HUES48 (cell line): ENCODE results near the gene KIAA1328.
"Not testable (repeated sequence)": the region's sequence is repeated elsewhere in the genome, so short reads cannot be mapped to it uniquely, and the experiment has no call there.

Experiments
- H3K27ac ChIP-seq: one replicate; pipeline ENCODE4 v1.7.0; 2013; ENCODE audit warnings: low read depth, low read length, inconsistent platforms
- H3K27me3 ChIP-seq: 2 replicates; pipeline ENCODE4 v1.6.1; 2013; ENCODE audit warnings: mild to moderate bottlenecking, low read length; ENCODE audit not compliant: control insufficient read depth, insufficient read depth
- H3K36me3 ChIP-seq: 2 replicates; pipeline ENCODE4 v1.6.1; 2013; ENCODE audit warnings: low read length; ENCODE audit not compliant: control insufficient read depth, insufficient read depth
- H3K4me1 ChIP-seq: 2 replicates; pipeline ENCODE4 v1.6.1; 2013; ENCODE audit warnings: mild to moderate bottlenecking, low read length; ENCODE audit not compliant: control insufficient read depth, insufficient read depth
- H3K4me3 ChIP-seq: 2 replicates; pipeline ENCODE4 v1.5.1; 2013; ENCODE audit warnings: mild to moderate bottlenecking, low read depth, low read length
- H3K9ac ChIP-seq: 2 replicates; pipeline ENCODE4 v1.6.1; 2013; ENCODE audit warnings: mild to moderate bottlenecking, low read depth, low read length, moderate library complexity
- H3K9me3 ChIP-seq: 2 replicates; pipeline ENCODE4 v1.6.1; 2013; ENCODE audit warnings: low read length; ENCODE audit not compliant: control insufficient read depth, insufficient read depth

The KIAA1328 gene

DNA sequence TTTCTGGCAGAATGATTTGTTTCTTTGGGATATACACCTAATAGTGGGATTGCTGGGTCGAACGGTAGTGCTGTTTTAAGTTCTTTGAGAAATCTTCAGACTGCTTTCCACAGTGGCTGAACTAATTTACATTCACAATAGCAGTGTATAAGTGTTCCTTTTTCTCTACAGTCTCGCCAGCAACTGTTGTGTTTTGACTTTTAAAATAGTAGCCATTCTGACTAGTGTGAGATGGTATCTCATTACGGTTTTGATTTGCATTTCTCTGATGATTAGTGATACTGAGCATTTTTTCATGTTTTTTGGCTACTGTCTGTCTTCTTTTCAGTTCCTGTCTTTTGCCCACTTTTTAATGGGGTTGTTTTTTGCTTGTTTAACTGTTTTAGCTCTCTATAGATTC, 306.2 kb downstream of the KIAA1328 start:
- Histone ChIP-seq H3K27me3 (no peaks in the 10 kb centered on the region), H3K27ac (no peak overlapping the region), H3K36me3 (no peaks in the 10 kb centered on the region), H3K9ac (no peak overlapping the region), H3K4me1 (peaks cover 13% of the 10 kb centered on the region), H3K9me3 (no peaks in the 10 kb centered on the region), H3K4me3 (no peak overlapping the region)

DNA sequence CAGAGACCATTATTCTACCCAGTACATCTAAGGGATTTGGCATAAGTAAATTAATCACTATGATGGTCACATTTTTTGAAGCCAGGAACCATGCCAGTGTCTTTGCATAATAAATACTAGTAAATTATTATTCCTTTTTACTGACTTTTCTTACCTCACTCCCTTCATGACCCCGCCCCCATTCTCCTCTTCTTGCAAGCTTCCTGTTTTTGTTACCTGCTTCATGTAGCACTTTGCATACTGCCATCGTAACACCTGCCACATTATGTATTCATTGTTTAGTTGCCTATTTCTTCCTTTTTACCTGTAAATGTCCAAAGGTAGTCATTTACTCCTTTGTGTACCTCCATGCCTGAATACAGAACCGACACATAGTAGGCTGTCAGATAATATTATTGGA, 309.5 kb downstream of the KIAA1328 start:
- H3K27me3 ChIP-seq = no peaks in the 10 kb centered on the region
- no peak overlapping the region for H3K27ac ChIP-seq
- no peak overlapping the region for H3K4me3 ChIP-seq
- peaks cover 25% of the 10 kb centered on the region for H3K4me1 ChIP-seq
- H3K36me3 ChIP-seq = no peaks in the 10 kb centered on the region
- no peak overlapping the region for H3K9ac ChIP-seq
- H3K9me3 ChIP-seq = no peaks in the 10 kb centered on the region

- H3K27me3 ChIP-seq = no peaks in the 10 kb centered on the region
- no peak overlapping the region for H3K9ac ChIP-seq
- H3K36me3 ChIP-seq = no peaks in the 10 kb centered on the region
- peaks cover 25% of the 10 kb centered on the region for H3K4me1 ChIP-seq
- no peak overlapping the region for H3K4me3 ChIP-seq
- H3K9me3 ChIP-seq = no peaks in the 10 kb centered on the region
- H3K27ac ChIP-seq = no peak overlapping the region
Measured at GRCh38 chr18:37139876-37140275, 310.9 kb downstream of the KIAA1328 start.

DNA sequence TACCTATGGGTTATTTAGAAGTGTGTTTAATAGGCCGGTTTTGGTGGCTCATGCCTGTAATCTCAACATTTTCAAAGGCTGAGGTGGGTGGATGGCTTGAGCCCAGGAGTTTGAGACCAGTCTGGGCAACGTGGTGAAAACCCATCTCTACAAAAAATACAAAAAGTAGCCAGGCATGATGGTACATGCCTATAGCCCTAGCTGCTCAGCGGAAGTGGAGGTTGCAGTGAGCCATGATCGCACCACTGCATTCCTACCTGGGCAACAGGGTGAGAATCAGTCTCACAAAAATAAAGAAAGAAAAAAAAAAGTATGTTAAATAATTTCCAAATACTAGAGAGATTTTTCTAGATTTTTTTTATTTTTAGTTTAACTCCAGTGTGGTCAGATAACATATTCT, 316.0 kb downstream of the KIAA1328 start:
- Histone ChIP-seq H3K27ac (no peak overlapping the region), H3K4me3 (no peak overlapping the region), H3K27me3 (no peaks in the 10 kb centered on the region), H3K4me1 (peaks cover 14% of the 10 kb centered on the region), H3K9ac (no peak overlapping the region), H3K9me3 (no peaks in the 10 kb centered on the region), H3K36me3 (no peaks in the 10 kb centered on the region)

DNA sequence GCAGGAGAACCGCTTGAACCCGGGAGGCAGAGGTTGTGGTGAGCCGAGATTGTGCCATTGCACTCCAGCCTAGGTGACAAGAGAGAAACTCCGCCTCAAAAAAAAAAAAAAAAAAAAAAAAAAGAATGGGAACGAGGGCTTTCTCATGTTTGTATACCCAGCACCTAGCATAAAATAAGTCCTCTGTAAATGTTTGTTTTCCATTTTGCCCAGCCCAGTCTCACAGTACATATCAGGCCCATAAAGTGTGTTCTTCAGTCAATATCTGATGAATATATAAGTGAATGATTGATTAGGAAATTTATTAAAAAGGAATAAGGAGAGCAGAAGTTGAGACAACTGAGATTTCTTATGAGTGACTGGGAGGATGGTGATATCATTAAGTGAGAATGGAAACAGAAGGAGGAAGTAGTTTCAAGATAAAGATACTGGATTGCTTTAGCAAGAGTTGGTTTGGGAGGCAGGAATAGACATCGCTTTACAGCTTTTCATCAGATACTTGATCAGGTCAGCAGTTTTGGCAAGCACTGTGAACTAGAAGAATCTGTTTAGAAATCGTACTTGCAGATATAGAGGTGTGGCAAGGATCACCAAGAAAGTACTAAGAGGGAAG, 327.5 kb downstream of the KIAA1328 start:
- no peak overlapping the region for H3K9ac ChIP-seq
- no peaks in the 10 kb centered on the region for H3K27me3 ChIP-seq
- H3K9me3 ChIP-seq = no peaks in the 10 kb centered on the region
- H3K4me1 ChIP-seq = peaks cover 43% of the 10 kb centered on the region
- H3K36me3 ChIP-seq = no peaks in the 10 kb centered on the region
- H3K27ac ChIP-seq = no peak overlapping the region
- no peak overlapping the region for H3K4me3 ChIP-seq

- Histone ChIP-seq H3K36me3 (no peaks in the 10 kb centered on the region), H3K27me3 (no peaks in the 10 kb centered on the region)
Measured at GRCh38 chr18:37160038-37160820, 331.3 kb downstream of the KIAA1328 start.

GRCh38 chr18:37161491-37161890, 332.6 kb downstream of the KIAA1328 start:
- Histone ChIP-seq H3K4me1 (peaks cover 59% of the 10 kb centered on the region), H3K9me3 (no peaks in the 10 kb centered on the region), H3K9ac (no peak overlapping the region), H3K27ac (no peak overlapping the region), H3K36me3 (no peaks in the 10 kb centered on the region), H3K4me3 (no peak overlapping the region), H3K27me3 (no peaks in the 10 kb centered on the region)

More at GRCh38 chr18:37160038-37160820, 331.3 kb downstream of the KIAA1328 start:
- H3K27ac ChIP-seq = peak overlapping the region; percentile 80
- H3K4me1 ChIP-seq = peaks cover 64% of the 10 kb centered on the region
- no peaks in the 10 kb centered on the region for H3K9me3 ChIP-seq
- no peak overlapping the region for H3K9ac ChIP-seq
- peak overlapping the region; percentile 20 for H3K4me3 ChIP-seq

GRCh38 chr18:37162551-37162950, 333.6 kb downstream of the KIAA1328 start:
- H3K9ac ChIP-seq = no peak overlapping the region

GRCh38 chr18:37163119-37163518, 334.2 kb downstream of the KIAA1328 start:
- Histone ChIP-seq H3K4me3 (no peak overlapping the region), H3K27ac (no peak overlapping the region), H3K9me3 (no peaks in the 10 kb centered on the region), H3K4me1 (peaks cover 61% of the 10 kb centered on the region), H3K36me3 (no peaks in the 10 kb centered on the region), H3K9ac (no peak overlapping the region), H3K27me3 (no peaks in the 10 kb centered on the region)

More at GRCh38 chr18:37162551-37162950, 333.6 kb downstream of the KIAA1328 start:
- peaks cover 61% of the 10 kb centered on the region for H3K4me1 ChIP-seq
- H3K27ac ChIP-seq = no peak overlapping the region
- no peaks in the 10 kb centered on the region for H3K9me3 ChIP-seq
- H3K36me3 ChIP-seq = no peaks in the 10 kb centered on the region
- H3K4me3 ChIP-seq = no peak overlapping the region
- H3K27me3 ChIP-seq = no peaks in the 10 kb centered on the region

- H3K27me3 ChIP-seq = no peaks in the 10 kb centered on the region
- no peaks in the 10 kb centered on the region for H3K9me3 ChIP-seq
- H3K36me3 ChIP-seq = no peaks in the 10 kb centered on the region
- H3K27ac ChIP-seq = no peak overlapping the region
- peaks cover 30% of the 10 kb centered on the region for H3K4me1 ChIP-seq
- H3K9ac ChIP-seq = no peak overlapping the region
- no peak overlapping the region for H3K4me3 ChIP-seq
Measured at GRCh38 chr18:37166491-37166890, 337.6 kb downstream of the KIAA1328 start.

GRCh38 chr18:37166966-37167365, 338.0 kb downstream of the KIAA1328 start:
- not testable (repeated sequence) for H3K27me3 ChIP-seq, H3K4me3 ChIP-seq, H3K9ac ChIP-seq, H3K27ac ChIP-seq, H3K36me3 ChIP-seq, H3K9me3 ChIP-seq
- H3K4me1 ChIP-seq = peaks cover 25% of the 10 kb centered on the region
